Osteoblast (primary cell): Measurements from ENCODE around the gene BPIFB4. TPM values are rescaled to one million over a fixed set of nuclear protein-coding genes. Genes with fewer than 3 reads are reported as not detected.

Experiments used
- DNase-seq: peaks from one replicate; pipeline ENCODE4 v3.0.0; 2011; ENCODE audit warnings: low spot score, mixed read lengths; ENCODE audit not compliant: insufficient read length; ENCODE audit errors: missing footprints
- H2AFZ ChIP-seq: 2 replicates; pipeline ENCODE4 v1.6.0; 2011; ENCODE audit warnings: mild to moderate bottlenecking, low read length
- H3K27ac ChIP-seq: 2 replicates; pipeline ENCODE4 v1.5.1; 2011; ENCODE audit warnings: mild to moderate bottlenecking, low read depth, low read length, moderate library complexity
- H3K27me3 ChIP-seq: 2 replicates; pipeline ENCODE4 v1.6.0; 2012; ENCODE audit warnings: mild to moderate bottlenecking, control low read depth, inconsistent platforms, low read length, moderate library complexity; ENCODE audit not compliant: insufficient read depth
- H3K36me3 ChIP-seq: 2 replicates; pipeline ENCODE4 v1.5.1; 2011; ENCODE audit warnings: mild to moderate bottlenecking, low read length, control low read depth, moderate library complexity; ENCODE audit not compliant: insufficient read depth
- H3K4me1 ChIP-seq: 2 replicates; pipeline ENCODE4 v1.5.1; 2011; ENCODE audit warnings: mild to moderate bottlenecking, low read length, control low read depth, moderate library complexity; ENCODE audit not compliant: insufficient read depth
- H3K4me2 ChIP-seq: 2 replicates; pipeline ENCODE4 v1.6.0; 2011; ENCODE audit warnings: mild to moderate bottlenecking, low read length; ENCODE audit not compliant: insufficient read depth
- H3K4me3 ChIP-seq: fragments of 200-600 bp; sonication (generic); 3 replicates; pipeline ENCODE4 v1.5.1; 2012; ENCODE audit warnings: mild to moderate bottlenecking, low read length, inconsistent platforms; ENCODE audit not compliant: insufficient read depth
- H3K79me2 ChIP-seq: 2 replicates; pipeline ENCODE4 v1.6.0; 2012; ENCODE audit warnings: mild to moderate bottlenecking, low read length, control low read depth, inconsistent platforms; ENCODE audit not compliant: insufficient read depth
- H3K9me3 ChIP-seq: 2 replicates; pipeline ENCODE4 v1.5.1; 2011; ENCODE audit warnings: low read depth, low read length, control low read depth
- H4K20me1 ChIP-seq: 2 replicates; pipeline ENCODE4 v1.6.0; 2012; ENCODE audit warnings: mild to moderate bottlenecking, low read length, control low read depth; ENCODE audit not compliant: insufficient read depth
- CTCF ChIP-seq: IDR thresholded peaks from 2 replicates; pipeline ENCODE4 v1.5.1; 2011; ENCODE audit warnings: mild to moderate bottlenecking, low read depth, low read length, moderate library complexity; ENCODE audit errors: extremely low read depth
- total RNA-seq: library from RNA; depleted of rRNA; stranded (reverse); fragments of >200 nt; gene quantifications from 2 replicates; pipeline ENCODE4 v1.2.3, GENCODE V29; 2012

The BPIFB4 gene
- total RNA-seq, 1 donor: not detected

DNA sequence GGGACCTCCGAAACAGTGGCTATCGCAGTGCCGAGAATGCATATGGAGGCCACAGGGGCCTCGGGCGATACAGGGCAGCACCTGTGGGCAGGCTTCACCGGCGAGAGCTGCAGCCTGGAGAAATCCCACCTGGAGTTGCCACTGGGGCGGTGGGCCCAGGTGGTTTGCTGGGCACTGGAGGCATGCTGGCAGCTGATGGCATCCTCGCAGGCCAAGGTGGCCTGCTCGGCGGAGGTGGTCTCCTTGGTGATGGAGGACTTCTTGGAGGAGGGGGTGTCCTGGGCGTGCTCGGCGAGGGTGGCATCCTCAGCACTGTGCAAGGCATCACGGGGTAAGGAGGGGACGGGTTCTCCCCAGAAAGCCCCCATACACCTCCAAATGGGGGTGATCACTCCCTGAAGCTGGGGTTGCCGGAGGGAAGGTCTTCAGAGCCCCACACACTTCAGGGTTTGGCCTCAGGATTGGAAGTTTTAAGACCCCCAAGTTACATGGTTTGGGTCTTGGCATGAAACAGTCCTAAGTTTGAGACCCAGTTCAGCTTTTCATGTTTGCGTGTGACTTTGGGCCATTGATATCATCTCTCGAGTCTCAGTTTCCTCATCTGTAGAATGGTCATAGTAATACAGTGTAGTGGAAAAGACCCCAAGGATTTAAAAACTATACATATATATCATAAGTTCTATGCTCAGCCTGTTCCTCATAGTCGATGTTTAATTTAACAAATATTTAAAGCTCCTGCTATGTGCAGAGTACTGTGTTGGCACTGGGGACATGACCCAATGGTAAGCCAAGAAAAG, 4.3 kb downstream of the BPIFB4 start:
- Histone ChIP-seq H3K4me2 (no peak overlapping the region), H3K9me3 (no peaks in the 10 kb centered on the region), H3K27ac (no peak overlapping the region), H2AFZ (no peak overlapping the region), H3K4me3 (no peak overlapping the region), H4K20me1 (no peaks in the 10 kb centered on the region), H3K36me3 (no peaks in the 10 kb centered on the region), H3K27me3 (peaks cover 7% of the 10 kb centered on the region), H3K4me1 (no peaks in the 10 kb centered on the region), H3K79me2 (no peaks in the 10 kb centered on the region)
- no peak for DNase-seq
- TF ChIP-seq CTCF: no peak

DNA sequence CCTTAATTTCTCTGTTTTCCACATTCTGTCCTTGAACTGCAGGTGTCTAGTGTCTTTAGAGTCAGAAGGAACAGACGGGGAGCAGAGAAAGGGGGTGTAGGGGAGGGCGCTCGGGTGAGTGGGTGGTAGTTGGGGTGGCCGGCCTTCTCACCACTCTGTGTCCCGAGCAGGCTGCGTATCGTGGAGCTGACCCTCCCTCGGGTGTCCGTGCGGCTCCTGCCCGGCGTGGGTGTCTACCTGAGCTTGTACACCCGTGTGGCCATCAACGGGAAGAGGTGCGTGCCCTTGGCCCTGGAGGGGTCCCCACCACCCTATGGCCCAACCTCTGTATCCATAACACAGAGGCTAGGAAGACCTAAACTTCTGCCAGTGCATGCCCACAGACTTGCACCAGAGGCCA, 5.3 kb downstream of the BPIFB4 start:
- TF ChIP-seq CTCF: no peak
- peaks cover 5% of the 10 kb centered on the region for H3K27me3 ChIP-seq
- no peak overlapping the region for H3K27ac ChIP-seq

GRCh38 chr20:33086052-33086722, 6.7 kb downstream of the BPIFB4 start:
- H3K27ac ChIP-seq: no peak overlapping the region
- no peak overlapping the region for H2AFZ ChIP-seq
- no peak for TF ChIP-seq CTCF
- H3K27me3 ChIP-seq: no peaks in the 10 kb centered on the region
- H3K4me2 ChIP-seq: no peak overlapping the region
- no peak overlapping the region for H3K4me3 ChIP-seq
- H4K20me1 ChIP-seq: no peaks in the 10 kb centered on the region
- H3K79me2 ChIP-seq: no peaks in the 10 kb centered on the region
- H3K9me3 ChIP-seq: no peaks in the 10 kb centered on the region
- H3K36me3 ChIP-seq: no peaks in the 10 kb centered on the region
- no peaks in the 10 kb centered on the region for H3K4me1 ChIP-seq
- DNase-seq: no peak

More for the DNA sequence above, 5.3 kb downstream of the BPIFB4 start:
- Histone ChIP-seq H4K20me1 (no peaks in the 10 kb centered on the region), H3K4me2 (no peak overlapping the region), H3K4me3 (no peak overlapping the region), H2AFZ (no peak overlapping the region), H3K36me3 (no peaks in the 10 kb centered on the region), H3K79me2 (no peaks in the 10 kb centered on the region), H3K4me1 (no peaks in the 10 kb centered on the region), H3K9me3 (no peaks in the 10 kb centered on the region)
- DNase-seq: no peak

- DNase-seq: no peak
- Histone ChIP-seq H2AFZ (no peak overlapping the region), H3K27me3 (no peaks in the 10 kb centered on the region), H3K4me3 (no peak overlapping the region), H3K4me2 (no peak overlapping the region), H3K79me2 (no peaks in the 10 kb centered on the region), H3K4me1 (no peaks in the 10 kb centered on the region), H3K27ac (no peak overlapping the region), H4K20me1 (no peaks in the 10 kb centered on the region), H3K9me3 (no peaks in the 10 kb centered on the region), H3K36me3 (no peaks in the 10 kb centered on the region)
- TF ChIP-seq CTCF: no peak
Measured at GRCh38 chr20:33091147-33091546, 11.7 kb downstream of the BPIFB4 start.
